Glutamatergic neuron (in vitro differentiated cells): ENCODE measurements around the gene APOL3. TPM values are rescaled to one million over a fixed set of nuclear protein-coding genes. Genes with fewer than 3 reads are reported as not detected.

Experiments used
- DNase-seq: peaks from one replicate; pipeline ENCODE4 v3.0.0; 2022
- H3K27ac Mint-ChIP-seq: one replicate; pipeline ENCODE4 v1.8.0; 2020; ENCODE audit warnings: mild to moderate bottlenecking, mixed read lengths, inconsistent platforms; ENCODE audit not compliant: unreplicated experiment
- H3K27me3 Mint-ChIP-seq: one replicate; pipeline ENCODE4 v1.8.0; 2020; ENCODE audit warnings: mild to moderate bottlenecking, moderate library complexity, mixed read lengths, inconsistent platforms; ENCODE audit not compliant: unreplicated experiment
- H3K36me3 Mint-ChIP-seq: one replicate; pipeline ENCODE4 v1.8.0; 2020; ENCODE audit warnings: mild to moderate bottlenecking, mixed read lengths, inconsistent platforms; ENCODE audit not compliant: unreplicated experiment
- H3K4me1 Mint-ChIP-seq: one replicate; pipeline ENCODE4 v1.8.0; 2020; ENCODE audit warnings: mild to moderate bottlenecking, low read depth, mixed read lengths, inconsistent platforms; ENCODE audit not compliant: unreplicated experiment
- H3K4me3 Mint-ChIP-seq: one replicate; pipeline ENCODE4 v1.8.0; 2020; ENCODE audit warnings: mild to moderate bottlenecking, mixed read lengths, inconsistent platforms; ENCODE audit not compliant: unreplicated experiment
- H3K9me3 Mint-ChIP-seq: one replicate; pipeline ENCODE4 v1.8.0; 2020; ENCODE audit warnings: mild to moderate bottlenecking, moderate library complexity, mixed read lengths, inconsistent platforms; ENCODE audit not compliant: unreplicated experiment
- CTCF ChIP-seq: fragments of 200-600 bp; sonication (generic); IDR thresholded peaks from one replicate; pipeline ENCODE4 v1.5.0; 2021; ENCODE audit not compliant: partially characterized antibody, unreplicated experiment
- total RNA-seq: library from RNA; stranded (reverse); fragmentation: NEBNext Ultra II Directional; extraction: Animal tissue kit (Norgen Biotek cat#: 25700); gene quantifications from one replicate; pipeline ENCODE4 v1.2.1, GENCODE V29; 2021; ENCODE audit not compliant: unreplicated experiment

Gene APOL3
- total RNA-seq, 1 donor from 2014 or later, result not detected

- H3K9me3 Mint-ChIP-seq, result peaks cover 3% of the 10 kb centered on the region
- no peak for TF ChIP-seq CTCF
- DNase-seq, result no peak
- H3K36me3 Mint-ChIP-seq, result no peaks in the 10 kb centered on the region
- H3K27ac Mint-ChIP-seq, result no peak overlapping the region
- H3K27me3 Mint-ChIP-seq, result no peaks in the 10 kb centered on the region
- H3K4me3 Mint-ChIP-seq, result no peak overlapping the region
- H3K4me1 Mint-ChIP-seq, result peaks cover 3% of the 10 kb centered on the region
Observed at GRCh38 chr22:36107436-36107835, 53.1 kb downstream of the APOL3 start.

GRCh38 chr22:36106910-36107309, 53.6 kb downstream of the APOL3 start:
- DNase-seq, result no peak
- H3K4me1 Mint-ChIP-seq, result peaks cover 3% of the 10 kb centered on the region
- H3K4me3 Mint-ChIP-seq, result no peak overlapping the region
- no peak overlapping the region for H3K27ac Mint-ChIP-seq
- TF ChIP-seq CTCF, result no peak
- H3K27me3 Mint-ChIP-seq, result no peaks in the 10 kb centered on the region
- no peaks in the 10 kb centered on the region for H3K36me3 Mint-ChIP-seq
- peaks cover 3% of the 10 kb centered on the region for H3K9me3 Mint-ChIP-seq

GRCh38 chr22:36104988-36105387, 55.6 kb downstream of the APOL3 start:
- Mint-ChIP-seq H3K4me3 (no peak overlapping the region), H3K27me3 (no peaks in the 10 kb centered on the region), H3K4me1 (peaks cover 3% of the 10 kb centered on the region), H3K27ac (no peak overlapping the region), H3K9me3 (peaks cover 3% of the 10 kb centered on the region), H3K36me3 (no peaks in the 10 kb centered on the region)
- DNase-seq, result no peak
- TF ChIP-seq CTCF, result no peak

- Mint-ChIP-seq H3K27me3 (no peaks in the 10 kb centered on the region), H3K4me3 (no peak overlapping the region), H3K9me3 (peaks cover 2% of the 10 kb centered on the region), H3K4me1 (peaks cover 3% of the 10 kb centered on the region), H3K36me3 (no peaks in the 10 kb centered on the region), H3K27ac (no peak overlapping the region)
- peak; percentile 20 for TF ChIP-seq CTCF
- no peak for DNase-seq
Observed at GRCh38 chr22:36104435-36104834, 56.1 kb downstream of the APOL3 start.

- peaks cover 1% of the 10 kb centered on the region for H3K9me3 Mint-ChIP-seq
- no peak overlapping the region for H3K4me3 Mint-ChIP-seq
- no peak overlapping the region for H3K27ac Mint-ChIP-seq
- no peaks in the 10 kb centered on the region for H3K36me3 Mint-ChIP-seq
- no peak for DNase-seq
- H3K27me3 Mint-ChIP-seq, result no peaks in the 10 kb centered on the region
- H3K4me1 Mint-ChIP-seq, result peaks cover 3% of the 10 kb centered on the region
- TF ChIP-seq CTCF, result no peak
Observed at GRCh38 chr22:36103891-36104290, 56.7 kb downstream of the APOL3 start.
